Islet precursor cell (in vitro differentiated cells): ENCODE results near the gene NOTCH1.
"Not testable (repeated sequence)": the region's sequence is repeated elsewhere in the genome, so short reads cannot be mapped to it uniquely, and the experiment has no call there.

Source experiments
- DNase-seq: peaks from one replicate; pipeline ENCODE4 v3.0.0-alpha.2; 2018

The NOTCH1 gene

GRCh38 chr9:136563646-136564325 is 17.9 kb upstream of the NOTCH1 start:
- DNase-seq = no peak

- no peak for DNase-seq
Observed at GRCh38 chr9:136562746-136563495, 17.1 kb upstream of the NOTCH1 start.

GRCh38 chr9:136561779-136562178 is 15.9 kb upstream of the NOTCH1 start:
- DNase-seq = no peak

- DNase-seq = no peak
Observed at GRCh38 chr9:136560586-136560985, 14.7 kb upstream of the NOTCH1 start.

- DNase-seq = not testable (repeated sequence)
Observed at GRCh38 chr9:136559371-136559770, 13.5 kb upstream of the NOTCH1 start.

GRCh38 chr9:136558846-136559245 is 13.0 kb upstream of the NOTCH1 start:
- not testable (repeated sequence) for DNase-seq

GRCh38 chr9:136558373-136558772 is 12.5 kb upstream of the NOTCH1 start:
- no peak for DNase-seq

GRCh38 chr9:136557036-136557435 is 11.2 kb upstream of the NOTCH1 start:
- DNase-seq = no peak

GRCh38 chr9:136556166-136556565 is 10.3 kb upstream of the NOTCH1 start:
- DNase-seq = no peak

GRCh38 chr9:136554870-136555269 is 9.0 kb upstream of the NOTCH1 start:
- DNase-seq = no peak

GRCh38 chr9:136553581-136553980 is 7.7 kb upstream of the NOTCH1 start:
- no peak for DNase-seq

- no peak for DNase-seq
Observed at GRCh38 chr9:136552117-136552703, 6.4 kb upstream of the NOTCH1 start.

- peak; percentile 84 for DNase-seq
Observed at GRCh38 chr9:136551401-136552116, 5.7 kb upstream of the NOTCH1 start.

GRCh38 chr9:136550439-136551289 is 4.8 kb upstream of the NOTCH1 start:
- DNase-seq = no peak

GRCh38 chr9:136549010-136549980 is 3.4 kb upstream of the NOTCH1 start:
- DNase-seq = no peak

- no peak for DNase-seq
Observed at GRCh38 chr9:136547508-136548215, 1.8 kb upstream of the NOTCH1 start.

- DNase-seq = no peak
Observed at GRCh38 chr9:136546697-136547501, 1.1 kb upstream of the NOTCH1 start.

GRCh38 chr9:136545692-136545964 is 220 bp downstream of the NOTCH1 start:
- no peak for DNase-seq

- DNase-seq = no peak
Observed at GRCh38 chr9:136544964-136545691, 720 bp downstream of the NOTCH1 start.
